HepG2 (cell line): ENCODE data around the gene LBX2. TPM values are rescaled to one million over a fixed set of nuclear protein-coding genes. Genes with fewer than 3 reads are reported as not detected.

Experiments used
- ARID3A ChIP-seq: IDR thresholded peaks from 2 replicates; pipeline ENCODE4 v1.6.1; 2012; ENCODE audit warnings: low read depth, low read length, improper control_type of control experiment
- CBX2 ChIP-seq, 2 experiments: fragments of 200-600 bp in 1 of 2; sonication (generic); formaldehyde crosslinking in 1 of 2; IDR thresholded peaks; 2 replicates each; pipeline versions ENCODE4 v1.7.0 to v1.8.1; 2018 to 2022; ENCODE audit warnings: low read depth in 2 of 2, low read length in 1 of 2, mild to moderate bottlenecking in 1 of 2, missing genetic modification reagents in 1 of 2
- DR1 ChIP-seq: sonication (generic); formaldehyde crosslinking; IDR thresholded peaks from 2 replicates; pipeline ENCODE4 v1.8.0; 2021; ENCODE audit warnings: mild to moderate bottlenecking, missing genetic modification reagents, inconsistent platforms
- EEA1 ChIP-seq: sonication (generic); formaldehyde crosslinking; IDR thresholded peaks from 2 replicates; pipeline ENCODE4 v1.5.1; 2020; ENCODE audit warnings: mild to moderate bottlenecking, missing genetic modification reagents, borderline replicate concordance
- HNRNPLL ChIP-seq: fragments of 200-400 bp; formaldehyde crosslinking; IDR thresholded peaks from 2 replicates; pipeline ENCODE4 v1.6.1; 2017; ENCODE audit warnings: mild to moderate bottlenecking, low read depth, low read length; ENCODE audit not compliant: poor library complexity, severe bottlenecking
- HOXA3 ChIP-seq: sonication (generic); formaldehyde crosslinking; IDR thresholded peaks from 2 replicates; pipeline ENCODE4 v1.5.0; 2020; ENCODE audit warnings: missing genetic modification reagents
- MLX ChIP-seq: IDR thresholded peaks from 2 replicates; pipeline ENCODE4 v1.6.1; 2016
- NAIF1 ChIP-seq: sonication (generic); formaldehyde crosslinking; IDR thresholded peaks from 2 replicates; pipeline ENCODE4 v1.5.0; 2020; ENCODE audit warnings: mild to moderate bottlenecking, missing genetic modification reagents, borderline replicate concordance
- NFRKB ChIP-seq: fragments of 450-650 bp; IDR thresholded peaks from 2 replicates; pipeline ENCODE4 v1.6.1; 2017
- TOE1 ChIP-seq: sonication (generic); formaldehyde crosslinking; IDR thresholded peaks from 2 replicates; pipeline ENCODE4 v1.4.0; 2020; ENCODE audit warnings: mild to moderate bottlenecking, missing genetic modification reagents
- YEATS2 ChIP-seq: sonication (generic); formaldehyde crosslinking; IDR thresholded peaks from 2 replicates; pipeline ENCODE4 v1.4.0; 2020; ENCODE audit warnings: missing genetic modification reagents, borderline replicate concordance
- ZFP82 ChIP-seq: sonication (generic); formaldehyde crosslinking; IDR thresholded peaks from 2 replicates; pipeline ENCODE4 v1.5.1; 2020; ENCODE audit warnings: mild to moderate bottlenecking, missing genetic modification reagents, borderline replicate concordance
- ZNF225 ChIP-seq: sonication (generic); formaldehyde crosslinking; IDR thresholded peaks from 2 replicates; pipeline ENCODE4 v1.4.0; 2020; ENCODE audit warnings: mild to moderate bottlenecking, missing genetic modification reagents
- ZNF30 ChIP-seq: sonication (generic); formaldehyde crosslinking; IDR thresholded peaks from 2 replicates; pipeline ENCODE4 v1.5.0; 2020; ENCODE audit warnings: mild to moderate bottlenecking, missing genetic modification reagents
- ZNF629 ChIP-seq: sonication (generic); formaldehyde crosslinking; conservative IDR thresholded peaks from 2 replicates; pipeline ENCODE4 v1.5.0; 2020; ENCODE audit warnings: missing genetic modification reagents
- polyA plus RNA-seq, 8 experiments: library from polyadenylated mRNA; depleted of rRNA in 3 of 8; stranded (reverse) in 7 of 8; unstranded in 1 of 8; fragments of >200 nt; fragmentation: Illumina TruSeq in 4 of 8; extraction: Trizol in 4 of 8; gene quantifications; 2 replicates each; pipeline versions ENCODE4 v1.2.1 to v1.2.3, GENCODE V29; 2011 to 2016; ENCODE audit warnings: low read depth in 4 of 8, missing spikeins in 1 of 8, mixed read lengths in 1 of 8; ENCODE audit not compliant: insufficient read depth in 1 of 8
- total RNA-seq, 5 experiments: library from RNA; depleted of rRNA; stranded (reverse); fragments of >200 nt; fragmentation: Illumina TruSeq; extraction: Trizol; gene quantifications; 2 replicates each; pipeline ENCODE4 v1.2.3, GENCODE V29; 2016; ENCODE audit warnings: low read depth in 1 of 5
- TF ChIP-seq, protein P1 (sequence below): sonication (generic); formaldehyde crosslinking; IDR thresholded peaks from 2 replicates; pipeline ENCODE4 v1.4.0; 2020; ENCODE audit warnings: missing genetic modification reagents
- TF ChIP-seq, protein P2 (sequence below): sonication (generic); formaldehyde crosslinking; IDR thresholded peaks from 2 replicates; pipeline ENCODE4 v1.4.0; 2020; ENCODE audit warnings: missing genetic modification reagents, mild to moderate bottlenecking, borderline replicate concordance
- TF ChIP-seq, protein P3 (sequence below): sonication (generic); formaldehyde crosslinking; IDR thresholded peaks from 2 replicates; pipeline ENCODE4 v1.9.0; 2022; ENCODE audit warnings: missing genetic modification reagents, mild to moderate bottlenecking, borderline replicate concordance

The LBX2 gene
- total and polyA plus RNA-seq, 2 of the 13 experiments (the other 11 are each of a cell fraction or from before 2014, with no cell fraction given), result 6.4 to 8.1 TPM

DNA sequence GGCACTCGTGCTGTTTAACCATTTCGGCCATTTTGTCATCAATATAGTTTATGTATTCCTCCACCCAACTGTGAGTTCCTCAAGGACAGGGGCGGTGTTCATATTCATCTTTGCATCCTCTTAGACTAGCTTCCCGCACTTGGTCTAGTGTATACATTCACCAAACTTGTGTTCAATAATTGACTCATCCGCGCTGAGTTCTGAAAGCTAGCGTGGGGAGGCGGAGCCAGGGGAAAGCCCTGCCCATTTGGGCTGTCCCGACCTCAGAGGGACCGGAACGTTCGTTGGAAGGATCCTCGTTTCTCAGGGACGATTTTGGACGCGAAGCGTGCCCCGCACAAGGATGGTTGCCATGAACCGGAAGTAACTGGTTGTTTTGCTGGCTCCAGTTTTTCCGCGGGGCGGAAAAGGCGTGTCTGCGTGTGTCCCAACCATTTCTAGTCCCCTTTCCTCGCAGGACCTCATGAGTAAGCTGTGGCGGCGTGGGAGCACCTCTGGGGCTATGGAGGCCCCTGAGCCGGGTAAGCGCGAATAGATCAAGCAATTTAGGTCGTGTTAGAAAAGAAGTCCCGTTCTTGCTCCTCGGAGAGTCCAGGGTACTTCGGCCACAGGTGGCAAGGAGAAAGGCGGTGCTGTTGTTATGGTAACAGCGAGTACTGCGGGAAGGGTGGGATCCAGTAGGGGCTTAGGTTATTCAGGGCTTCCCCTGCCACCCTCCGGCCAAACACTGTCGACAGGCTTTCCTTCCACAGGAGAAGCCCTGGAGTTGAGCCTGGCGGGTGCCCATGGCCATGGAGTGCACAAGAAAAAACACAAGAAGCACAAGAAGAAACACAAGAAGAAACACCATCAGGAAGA is 44.5 kb downstream of the LBX2 start, which contains the start of gene INO80B (continued):
- peak; percentile 83 for TF ChIP-seq ARID3A
- no peak; the same call in 1 of the 2 replicates for TF ChIP-seq CBX2 (IDR thresholded peaks at IDR 0.05; ENCODE audit: low read depth, low read length)
- TF ChIP-seq CBX2 (CRISPR knock-in tag; IDR thresholded peaks at IDR 0.05; ENCODE audit: low read depth), result no peak
- TF ChIP-seq NFRKB, result no peak
- peak; percentile 96 for TF ChIP-seq HNRNPLL
- TF ChIP-seq, protein P1, sequence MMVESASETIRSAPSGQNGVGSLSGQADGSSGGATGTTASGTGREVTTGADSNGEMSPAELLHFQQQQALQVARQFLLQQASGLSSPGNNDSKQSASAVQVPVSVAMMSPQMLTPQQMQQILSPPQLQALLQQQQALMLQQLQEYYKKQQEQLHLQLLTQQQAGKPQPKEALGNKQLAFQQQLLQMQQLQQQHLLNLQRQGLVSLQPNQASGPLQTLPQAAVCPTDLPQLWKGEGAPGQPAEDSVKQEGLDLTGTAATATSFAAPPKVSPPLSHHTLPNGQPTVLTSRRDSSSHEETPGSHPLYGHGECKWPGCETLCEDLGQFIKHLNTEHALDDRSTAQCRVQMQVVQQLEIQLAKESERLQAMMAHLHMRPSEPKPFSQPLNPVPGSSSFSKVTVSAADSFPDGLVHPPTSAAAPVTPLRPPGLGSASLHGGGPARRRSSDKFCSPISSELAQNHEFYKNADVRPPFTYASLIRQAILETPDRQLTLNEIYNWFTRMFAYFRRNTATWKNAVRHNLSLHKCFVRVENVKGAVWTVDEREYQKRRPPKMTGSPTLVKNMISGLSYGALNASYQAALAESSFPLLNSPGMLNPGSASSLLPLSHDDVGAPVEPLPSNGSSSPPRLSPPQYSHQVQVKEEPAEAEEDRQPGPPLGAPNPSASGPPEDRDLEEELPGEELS (CRISPR knock-in tag), result peak; percentile 70
- peak; percentile 81 for TF ChIP-seq MLX (CRISPR knock-in tag)
- no peak for TF ChIP-seq ZFP82 (CRISPR knock-in tag)
- TF ChIP-seq, protein P2, sequence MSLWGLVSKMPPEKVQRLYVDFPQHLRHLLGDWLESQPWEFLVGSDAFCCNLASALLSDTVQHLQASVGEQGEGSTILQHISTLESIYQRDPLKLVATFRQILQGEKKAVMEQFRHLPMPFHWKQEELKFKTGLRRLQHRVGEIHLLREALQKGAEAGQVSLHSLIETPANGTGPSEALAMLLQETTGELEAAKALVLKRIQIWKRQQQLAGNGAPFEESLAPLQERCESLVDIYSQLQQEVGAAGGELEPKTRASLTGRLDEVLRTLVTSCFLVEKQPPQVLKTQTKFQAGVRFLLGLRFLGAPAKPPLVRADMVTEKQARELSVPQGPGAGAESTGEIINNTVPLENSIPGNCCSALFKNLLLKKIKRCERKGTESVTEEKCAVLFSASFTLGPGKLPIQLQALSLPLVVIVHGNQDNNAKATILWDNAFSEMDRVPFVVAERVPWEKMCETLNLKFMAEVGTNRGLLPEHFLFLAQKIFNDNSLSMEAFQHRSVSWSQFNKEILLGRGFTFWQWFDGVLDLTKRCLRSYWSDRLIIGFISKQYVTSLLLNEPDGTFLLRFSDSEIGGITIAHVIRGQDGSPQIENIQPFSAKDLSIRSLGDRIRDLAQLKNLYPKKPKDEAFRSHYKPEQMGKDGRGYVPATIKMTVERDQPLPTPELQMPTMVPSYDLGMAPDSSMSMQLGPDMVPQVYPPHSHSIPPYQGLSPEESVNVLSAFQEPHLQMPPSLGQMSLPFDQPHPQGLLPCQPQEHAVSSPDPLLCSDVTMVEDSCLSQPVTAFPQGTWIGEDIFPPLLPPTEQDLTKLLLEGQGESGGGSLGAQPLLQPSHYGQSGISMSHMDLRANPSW, result peak; percentile 98
- TF ChIP-seq EEA1 (CRISPR knock-in tag), result no peak
- TF ChIP-seq ZNF225 (CRISPR knock-in tag), result no peak
- TF ChIP-seq HOXA3, result peak; percentile 99
- TF ChIP-seq, protein P3, sequence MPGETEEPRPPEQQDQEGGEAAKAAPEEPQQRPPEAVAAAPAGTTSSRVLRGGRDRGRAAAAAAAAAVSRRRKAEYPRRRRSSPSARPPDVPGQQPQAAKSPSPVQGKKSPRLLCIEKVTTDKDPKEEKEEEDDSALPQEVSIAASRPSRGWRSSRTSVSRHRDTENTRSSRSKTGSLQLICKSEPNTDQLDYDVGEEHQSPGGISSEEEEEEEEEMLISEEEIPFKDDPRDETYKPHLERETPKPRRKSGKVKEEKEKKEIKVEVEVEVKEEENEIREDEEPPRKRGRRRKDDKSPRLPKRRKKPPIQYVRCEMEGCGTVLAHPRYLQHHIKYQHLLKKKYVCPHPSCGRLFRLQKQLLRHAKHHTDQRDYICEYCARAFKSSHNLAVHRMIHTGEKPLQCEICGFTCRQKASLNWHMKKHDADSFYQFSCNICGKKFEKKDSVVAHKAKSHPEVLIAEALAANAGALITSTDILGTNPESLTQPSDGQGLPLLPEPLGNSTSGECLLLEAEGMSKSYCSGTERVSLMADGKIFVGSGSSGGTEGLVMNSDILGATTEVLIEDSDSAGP, result peak; percentile 97
- peak; percentile 96 for TF ChIP-seq NAIF1 (CRISPR knock-in tag)
- peak; percentile 97 for TF ChIP-seq YEATS2 (CRISPR knock-in tag)
- peak; percentile 62 for TF ChIP-seq DR1 (CRISPR knock-in tag)
- peak; percentile 97 for TF ChIP-seq TOE1 (CRISPR knock-in tag)
- TF ChIP-seq ZNF30, result no peak
- no peak; the same call in 1 of the 2 replicates for TF ChIP-seq ZNF629
